CD4-positive, alpha-beta T cell treated with Interleukin-17A for 4 hours (primary cell): Measurements from ENCODE around the gene CENPX.

Source experiments
- DNase-seq: peaks from one replicate; pipeline ENCODE4 v3.0.0-alpha.2; 2020; ENCODE audit warnings: mixed read lengths

The CENPX gene

DNA sequence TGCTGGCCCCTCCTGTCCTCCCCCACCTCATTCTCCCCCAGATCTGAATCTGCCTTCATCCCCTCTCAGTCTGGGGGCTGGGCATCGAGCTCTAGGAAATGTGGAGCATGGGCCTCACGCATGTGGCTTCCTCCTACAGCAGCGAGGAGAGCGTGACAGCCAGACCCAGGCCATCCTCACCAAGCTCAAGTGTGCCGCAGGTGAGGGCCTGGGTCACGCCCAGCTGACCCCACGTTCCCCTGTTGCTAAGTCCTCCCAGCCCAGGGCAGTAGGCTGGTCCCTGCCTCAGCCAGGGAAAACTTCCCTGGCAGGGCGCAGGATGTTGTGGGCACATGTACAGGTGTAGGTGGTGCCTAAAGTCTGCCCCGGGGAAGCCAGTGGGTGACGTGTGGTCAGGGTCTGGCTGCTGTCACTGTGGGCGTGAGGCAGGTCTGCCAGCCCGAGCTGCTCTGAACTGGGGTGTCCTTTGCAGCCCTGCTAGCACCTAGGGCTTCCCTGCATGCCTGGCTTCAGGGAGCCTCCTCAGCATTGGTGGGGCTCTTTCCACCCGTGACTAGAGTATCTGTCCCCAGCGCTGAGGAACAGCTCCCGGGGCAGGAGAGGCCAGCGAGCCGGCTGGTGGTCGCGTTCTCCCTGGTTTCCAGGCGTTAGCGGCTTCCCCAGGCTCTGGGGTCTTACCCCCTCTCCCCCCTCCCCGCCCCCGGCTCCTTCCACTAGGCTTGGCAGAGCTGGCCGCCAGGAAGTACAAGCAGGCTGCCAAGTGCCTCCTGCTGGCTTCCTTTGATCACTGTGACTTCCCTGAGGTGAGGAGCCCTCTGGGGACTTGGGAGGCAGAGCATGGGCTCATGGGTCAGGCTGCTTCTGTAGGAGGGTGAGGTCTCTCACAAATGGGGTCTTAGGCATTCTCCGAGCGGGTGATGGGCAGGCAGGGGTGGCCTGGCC is 32.6 kb upstream of the CENPX start:
- DNase-seq, result peak; percentile 0

DNA sequence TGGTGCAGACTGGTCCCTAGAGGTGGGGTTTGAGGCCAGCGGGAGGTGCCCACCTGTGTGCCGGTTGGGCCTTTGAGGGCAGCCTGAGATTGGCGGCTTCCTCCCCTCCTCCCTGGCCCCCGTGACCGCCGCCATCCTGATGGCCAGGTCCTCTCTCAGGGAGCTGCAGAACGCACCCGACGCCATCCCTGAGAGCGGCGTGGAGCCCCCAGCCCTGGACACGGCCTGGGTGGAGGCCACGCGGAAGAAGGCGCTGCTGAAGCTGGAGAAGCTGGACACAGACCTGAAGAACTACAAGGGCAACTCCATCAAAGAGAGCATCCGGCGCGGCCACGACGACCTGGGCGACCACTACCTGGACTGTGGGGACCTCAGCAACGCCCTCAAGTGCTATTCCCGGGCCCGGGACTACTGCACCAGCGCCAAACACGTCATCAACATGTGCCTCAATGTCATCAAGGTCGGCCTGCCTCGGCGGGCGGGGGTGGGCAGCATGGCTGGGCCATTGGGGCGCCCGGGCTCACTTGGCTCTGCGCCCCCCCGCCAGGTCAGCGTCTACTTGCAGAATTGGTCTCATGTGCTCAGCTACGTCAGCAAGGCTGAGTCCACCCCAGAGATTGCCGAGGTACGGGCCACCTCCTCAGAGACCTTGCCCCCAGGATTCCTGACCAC is 31.8 kb upstream of the CENPX start:
- peak; percentile 1 for DNase-seq

DNA sequence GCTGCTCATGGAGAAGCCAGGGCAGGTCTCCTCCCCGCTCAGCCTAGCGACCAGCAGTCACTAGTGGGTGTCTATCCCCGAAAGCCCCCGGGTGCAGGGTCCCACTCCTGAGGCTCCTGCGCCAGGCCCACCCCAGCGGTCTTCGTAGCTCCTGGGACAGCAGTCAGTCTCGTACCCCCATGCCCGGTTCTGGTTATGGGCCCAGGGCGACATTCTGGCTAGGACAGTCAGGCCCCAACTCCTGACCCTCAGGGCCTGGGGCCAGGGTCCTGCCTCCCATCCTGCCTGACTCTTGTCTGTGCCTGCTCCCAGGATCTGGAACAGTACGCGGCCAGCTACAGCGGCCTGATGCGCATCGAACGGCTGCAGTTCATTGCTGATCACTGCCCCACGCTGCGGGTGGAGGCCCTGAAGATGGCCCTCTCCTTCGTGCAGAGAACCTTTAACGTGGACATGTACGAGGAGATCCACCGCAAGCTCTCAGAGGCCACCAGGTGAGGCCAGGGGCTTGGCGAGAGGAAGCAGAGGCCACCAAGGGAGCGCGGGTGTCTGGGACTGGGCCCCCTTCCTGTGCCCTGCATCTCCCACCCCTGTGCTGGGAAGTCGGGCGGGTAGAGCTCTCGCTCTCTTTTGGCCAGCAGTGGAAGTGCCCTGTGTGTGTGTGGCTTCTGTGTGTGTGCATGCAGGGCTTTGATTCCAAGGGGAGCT is 31.0 kb upstream of the CENPX start:
- DNase-seq, result peak; percentile 1

DNA sequence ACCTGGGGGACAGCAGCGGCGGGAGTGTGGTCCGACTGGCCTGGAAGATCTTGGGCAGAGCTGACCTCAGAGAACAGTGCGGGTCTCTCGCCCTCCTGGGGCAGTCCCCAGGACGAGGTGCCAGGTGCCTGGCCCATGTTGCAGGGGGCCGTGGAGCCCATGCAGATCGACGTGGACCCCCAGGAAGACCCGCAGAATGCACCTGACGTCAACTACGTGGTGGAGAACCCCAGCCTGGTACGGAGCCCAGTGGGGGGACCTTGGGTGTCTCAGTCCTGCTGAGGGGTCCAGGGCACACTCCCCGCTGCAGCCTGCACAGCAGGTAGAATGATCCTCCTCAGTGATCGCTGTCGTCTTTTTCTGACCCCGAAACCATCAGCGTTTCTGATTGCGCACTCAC is 30.5 kb upstream of the CENPX start:
- DNase-seq, result peak; percentile 2

DNA sequence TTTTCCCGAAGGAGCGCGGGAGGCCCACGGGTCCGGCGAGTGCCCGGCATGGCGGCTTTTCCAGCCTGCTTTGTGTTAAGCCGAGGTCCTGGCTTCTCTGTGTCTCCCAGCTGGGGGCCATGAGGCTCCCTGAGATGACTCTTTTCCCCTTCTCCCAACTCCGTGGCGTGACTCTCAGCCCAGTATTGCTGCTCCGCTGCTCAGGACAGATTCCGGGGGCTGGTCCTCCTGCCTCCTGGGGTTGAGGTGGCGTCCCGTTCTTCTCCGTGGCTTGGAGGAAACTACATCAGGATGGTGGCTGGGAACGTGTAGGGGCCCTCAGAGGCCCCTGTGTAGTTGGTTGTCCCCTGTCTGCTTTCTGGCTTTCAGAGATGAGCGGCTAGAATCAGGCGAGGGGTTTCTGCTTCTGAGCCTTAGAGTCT is 30.0 kb upstream of the CENPX start:
- DNase-seq, result peak; percentile 2

DNA sequence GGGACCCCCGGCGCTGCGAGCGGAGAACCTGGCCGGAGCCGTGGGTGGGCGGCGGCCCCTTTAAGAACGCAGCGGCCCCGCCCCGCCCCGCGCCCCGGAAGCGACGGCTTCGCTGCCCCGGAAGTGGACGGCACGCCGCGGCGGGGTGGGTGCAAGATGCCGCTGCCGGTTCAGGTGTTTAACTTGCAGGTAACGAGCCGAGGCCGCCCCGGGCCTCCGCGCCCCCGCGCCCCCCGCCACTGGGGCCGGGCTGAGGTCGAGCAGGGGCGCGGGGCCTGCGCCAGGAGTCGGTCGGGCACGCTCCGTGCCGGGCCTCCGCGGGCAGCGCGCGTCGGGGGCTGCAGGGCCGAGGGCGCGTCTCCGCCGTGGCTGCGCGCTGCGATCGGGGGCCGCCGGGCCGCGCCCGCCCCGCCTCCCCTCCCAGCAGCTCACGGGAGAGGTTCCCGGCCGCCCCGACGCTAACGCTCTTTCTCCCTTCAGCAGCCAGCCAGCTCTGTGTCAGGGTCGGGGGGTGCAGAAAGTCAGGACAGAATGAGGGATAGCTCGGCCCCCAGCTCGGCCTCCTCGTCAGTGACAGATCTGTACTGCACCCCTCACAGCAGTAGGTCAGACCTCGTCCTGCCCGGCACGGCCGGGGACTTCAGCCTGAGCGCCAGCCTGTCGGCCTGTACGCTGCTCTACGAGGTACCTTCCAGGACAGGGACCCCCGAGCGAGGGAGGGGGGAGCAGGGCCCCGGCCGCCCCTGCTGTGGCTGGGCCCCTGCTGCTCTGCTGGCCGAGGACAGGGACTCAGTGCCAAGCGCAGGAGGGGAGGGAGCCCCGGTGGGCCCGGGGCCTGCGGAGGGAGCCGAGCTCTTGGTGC is 29.3 kb upstream of the CENPX start, which contains the start of the genes GPS1 and RFNG:
Gene GPS1, plus strand, starts transcription at position 123 of the 862 bp plus-strand sequence. Its CDS starts 34 bp downstream, at position 157.
Gene RFNG, minus strand, starts transcription at position 36 of the 862 bp plus-strand sequence. CDS start 45 bp downstream, outside the sequence.
- peak; percentile 89 for DNase-seq

DNA sequence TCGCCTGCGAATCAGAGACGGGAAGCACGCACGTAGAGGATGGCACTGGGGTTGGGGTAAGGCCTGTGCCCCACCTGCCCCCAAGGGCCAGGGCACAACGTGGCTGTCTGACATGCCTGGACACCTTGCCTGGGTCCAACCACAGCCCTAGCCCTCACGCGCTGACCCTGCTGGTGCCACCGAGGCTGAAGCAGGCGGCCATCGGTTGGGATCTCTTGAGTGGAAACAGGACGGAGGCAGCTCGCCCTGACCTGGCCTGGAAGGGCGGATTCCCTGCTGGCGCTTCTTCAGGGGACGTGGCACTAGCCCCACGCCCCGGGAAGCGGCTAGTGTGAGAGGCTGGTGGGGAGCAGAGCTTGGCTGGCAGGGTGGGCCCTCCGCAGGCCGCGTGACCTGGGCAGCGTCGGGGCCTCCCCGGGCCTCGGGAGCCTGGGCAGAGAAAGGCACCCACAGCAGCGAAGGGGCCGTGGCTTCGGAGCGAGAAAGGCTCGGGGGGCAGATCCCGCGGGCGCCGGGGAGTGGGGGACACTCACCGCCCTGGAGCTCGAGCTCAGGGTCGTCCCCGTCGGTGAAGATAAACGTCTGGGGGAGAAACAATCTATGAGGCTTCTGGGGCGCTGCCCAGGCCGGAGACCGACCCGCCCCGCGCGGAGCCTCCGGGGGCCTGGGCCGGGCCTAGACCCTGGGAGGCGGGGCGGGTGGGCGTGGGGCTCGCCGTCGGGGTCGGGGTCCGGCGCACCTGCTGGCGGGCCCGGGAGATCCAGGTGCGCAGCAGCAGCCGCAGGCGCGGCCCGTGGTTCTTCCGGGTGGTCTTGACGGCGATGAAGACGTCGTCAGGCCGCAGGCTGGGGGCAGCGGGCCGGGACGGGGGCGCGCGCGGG is 28.3 kb upstream of the CENPX start:
- DNase-seq, result peak; percentile 14

DNA sequence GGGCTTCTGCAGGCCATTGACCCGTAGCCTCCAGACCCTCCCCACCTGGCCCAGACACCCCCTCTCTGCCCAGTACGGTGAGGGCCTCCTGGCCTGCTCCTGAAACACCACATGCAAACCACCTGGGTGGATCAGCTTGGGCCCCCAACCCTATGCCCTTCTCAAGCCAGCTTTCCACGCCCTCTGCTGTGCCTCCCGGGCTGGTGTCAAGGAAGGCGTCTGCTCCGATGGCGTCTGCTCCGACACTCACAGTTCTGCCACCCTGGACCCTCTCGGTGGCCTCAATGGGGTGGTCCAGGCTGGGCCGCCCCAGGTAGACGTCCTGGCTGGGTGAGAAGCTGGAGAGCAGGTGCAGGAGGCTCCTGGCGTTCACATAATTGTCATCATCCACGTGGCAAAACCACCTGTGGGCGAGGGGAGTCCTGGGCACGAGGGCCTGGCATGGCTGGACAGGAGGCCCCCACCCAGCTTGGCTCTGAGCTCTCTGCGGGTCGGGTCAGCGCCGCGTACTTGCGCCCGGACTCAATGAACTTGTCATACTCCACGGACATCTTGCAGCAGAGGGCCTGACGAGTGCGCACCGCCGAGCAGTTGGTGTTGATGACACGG is 27.6 kb upstream of the CENPX start:
- DNase-seq, result no peak

DNA sequence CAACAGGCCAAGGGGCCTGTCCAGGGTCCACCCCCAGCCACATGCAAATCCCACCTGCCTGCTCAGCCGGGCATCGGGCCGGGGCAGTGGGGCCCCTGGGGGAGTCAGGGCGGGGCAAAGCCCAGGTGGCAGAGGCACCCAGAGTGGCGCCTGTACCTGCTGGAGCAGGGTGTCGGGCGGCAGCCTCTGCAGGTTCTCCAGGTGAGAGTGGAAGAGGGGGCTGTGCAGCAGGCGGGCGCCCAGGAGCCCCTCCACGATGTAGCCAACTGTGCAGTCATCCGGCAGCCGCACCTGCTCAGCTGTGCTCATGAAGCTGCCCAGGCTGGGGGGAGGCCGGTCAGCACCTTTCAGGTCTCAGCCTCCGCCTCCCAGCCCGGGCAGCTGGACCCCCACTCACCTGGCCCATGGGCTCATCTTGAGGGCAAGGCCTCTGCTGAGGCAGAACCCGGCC is 26.9 kb upstream of the CENPX start:
- DNase-seq, result no peak

DNA sequence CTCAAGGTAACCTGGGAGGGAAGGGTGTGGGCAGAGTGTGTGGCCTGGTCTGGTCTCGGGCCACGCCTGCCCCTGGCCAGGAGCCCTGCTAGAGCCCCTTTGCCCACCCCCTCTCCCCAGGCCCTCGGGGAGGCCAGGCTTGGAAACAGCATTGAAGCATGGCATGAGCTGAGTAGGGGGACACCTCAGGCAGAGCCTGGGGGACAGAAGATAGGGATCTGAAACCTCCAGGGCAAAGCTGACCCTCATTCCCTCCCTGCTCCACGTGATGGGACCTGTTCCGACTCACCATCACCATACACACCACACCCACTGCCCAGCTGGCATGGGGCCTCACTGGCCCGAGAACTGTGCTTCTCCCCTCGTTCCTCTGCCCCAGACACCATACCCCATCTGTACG is 26.4 kb upstream of the CENPX start:
- no peak for DNase-seq

DNA sequence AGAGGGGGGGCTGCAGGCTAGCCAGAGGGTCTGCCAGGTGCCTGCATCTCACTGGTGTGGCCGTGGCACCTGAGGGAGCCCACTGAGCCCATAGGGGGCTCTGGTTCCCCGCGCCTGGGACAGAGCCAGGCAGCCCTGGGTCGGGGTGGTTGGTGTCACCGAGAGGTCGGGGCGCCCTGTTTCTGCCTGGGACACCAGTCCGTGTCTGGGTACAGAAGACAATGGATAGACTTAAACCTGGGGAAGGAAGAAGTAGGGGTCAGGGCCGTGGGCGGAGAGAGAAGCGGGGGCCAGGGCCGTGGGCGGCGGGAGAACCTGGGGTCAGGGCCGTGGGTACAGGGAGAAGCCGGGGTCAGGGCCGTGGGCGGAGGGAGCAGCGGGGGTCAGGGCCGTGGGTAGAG is 25.9 kb upstream of the CENPX start:
- DNase-seq, result no peak

DNA sequence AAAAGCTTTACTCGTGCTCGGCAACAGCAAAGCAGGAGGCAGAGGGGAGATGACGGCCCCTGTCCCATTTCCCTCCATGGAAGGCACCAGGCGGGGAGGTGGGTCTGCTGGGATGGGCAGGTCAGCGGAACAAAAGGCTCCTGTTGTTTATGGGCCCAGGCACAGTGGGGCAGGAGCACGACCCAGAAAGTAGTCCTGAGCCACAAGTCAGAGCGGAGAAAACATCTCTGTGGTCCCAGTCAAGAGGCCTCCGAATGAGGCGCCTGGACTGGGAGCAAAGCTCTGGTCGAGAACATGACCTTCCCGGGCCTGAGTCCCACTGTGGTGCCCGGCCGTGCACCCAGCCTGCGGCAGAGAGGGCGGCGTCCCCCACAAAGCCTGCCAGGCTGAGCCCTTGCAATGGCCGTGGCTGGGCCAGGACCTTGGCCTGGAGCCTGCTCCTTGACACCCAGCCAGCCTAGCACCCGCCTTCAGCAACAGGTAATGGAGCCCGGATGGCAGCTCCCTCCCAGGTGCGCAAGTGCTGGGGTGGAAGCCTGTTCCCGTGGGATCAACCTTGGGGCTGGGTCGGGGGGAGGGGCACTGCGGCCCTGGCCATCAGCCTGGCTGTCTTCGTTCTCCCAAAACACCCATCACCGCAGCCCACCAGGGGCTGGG is 25.4 kb upstream of the CENPX start:
- no peak for DNase-seq

DNA sequence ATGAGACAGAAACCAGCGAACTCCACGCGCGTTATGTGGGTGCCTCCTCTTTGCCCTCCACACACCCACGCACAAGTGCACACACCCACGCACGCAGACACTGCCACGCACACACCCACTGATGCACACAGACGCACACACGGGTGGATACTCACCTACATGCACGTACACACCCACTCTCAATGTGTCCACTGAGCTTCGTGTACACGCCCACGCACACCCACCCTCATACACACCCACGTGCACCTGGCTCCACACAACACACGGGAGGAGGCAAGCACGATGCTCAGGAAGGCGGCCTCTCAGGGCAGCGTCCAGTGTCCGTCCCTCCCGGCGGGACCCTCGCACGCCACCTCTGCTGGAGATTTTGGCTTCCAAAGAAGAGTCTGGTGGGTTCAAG is 24.7 kb upstream of the CENPX start:
- no peak for DNase-seq

DNA sequence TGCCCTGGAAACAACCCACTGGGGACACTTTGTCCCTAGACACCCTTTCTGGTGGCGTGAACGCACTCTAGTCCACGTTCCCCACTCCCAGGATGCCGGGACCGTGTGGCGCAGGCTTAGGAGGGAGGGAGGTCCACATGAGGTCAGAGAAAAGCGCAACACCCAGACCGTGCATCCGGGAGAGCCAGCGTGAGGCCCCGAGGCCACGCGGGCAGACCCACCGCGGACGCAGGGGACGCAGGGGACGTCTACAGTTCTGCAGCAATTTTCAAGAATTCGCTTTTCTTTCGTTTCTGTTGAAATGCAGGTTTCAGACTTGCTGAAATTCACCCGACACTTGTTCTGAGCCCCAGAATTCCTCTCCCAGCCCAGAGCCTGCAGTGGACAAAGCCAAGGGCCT is 24.2 kb upstream of the CENPX start:
- no peak for DNase-seq

DNA sequence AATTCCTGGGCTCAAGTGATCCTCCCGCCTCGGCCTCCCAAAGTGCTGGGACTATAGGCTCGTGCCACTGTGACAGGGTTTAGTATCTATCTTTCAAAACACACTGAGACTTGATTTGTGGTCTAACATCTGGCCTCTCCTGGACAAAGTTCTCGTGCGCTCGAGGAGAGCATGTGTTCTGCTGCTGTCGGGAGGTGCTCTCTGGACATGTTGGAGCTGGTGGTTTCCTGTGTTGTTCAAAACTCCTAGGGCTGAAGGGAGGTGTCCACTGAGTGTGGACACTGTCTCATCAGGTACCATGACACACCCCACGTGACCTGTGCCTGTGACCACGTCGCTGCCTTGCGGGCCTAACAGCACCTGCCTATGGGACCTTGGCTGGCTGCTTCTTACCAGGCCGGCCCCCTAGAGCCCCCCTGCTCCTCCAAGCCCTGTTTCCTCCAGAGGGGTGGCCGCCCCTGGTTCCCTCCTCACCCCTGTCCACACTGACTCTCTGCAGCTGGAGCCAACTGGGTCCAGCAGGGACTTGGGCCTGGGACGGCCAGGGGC is 23.3 kb upstream of the CENPX start:
- no peak for DNase-seq

DNA sequence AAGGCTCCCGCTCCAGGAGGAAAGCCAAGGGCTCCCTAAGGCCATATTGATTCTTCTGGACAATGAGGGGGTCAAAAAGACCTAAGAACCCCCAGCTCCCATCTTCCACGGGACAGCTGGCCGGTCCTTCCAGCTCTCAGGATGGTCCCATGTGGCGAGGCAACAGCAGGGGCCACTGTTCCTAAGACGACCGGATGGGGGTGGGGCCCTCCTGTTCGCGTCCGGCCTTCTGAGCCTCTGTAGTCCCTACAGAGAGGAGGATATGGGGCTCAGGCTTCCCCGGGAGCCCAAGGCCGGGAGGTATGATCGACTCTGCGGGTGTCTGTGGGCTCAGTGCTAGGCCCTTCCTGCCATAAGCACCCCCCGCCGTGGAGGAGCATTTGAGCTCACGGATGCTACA is 20.8 kb upstream of the CENPX start:
- no peak for DNase-seq

DNA sequence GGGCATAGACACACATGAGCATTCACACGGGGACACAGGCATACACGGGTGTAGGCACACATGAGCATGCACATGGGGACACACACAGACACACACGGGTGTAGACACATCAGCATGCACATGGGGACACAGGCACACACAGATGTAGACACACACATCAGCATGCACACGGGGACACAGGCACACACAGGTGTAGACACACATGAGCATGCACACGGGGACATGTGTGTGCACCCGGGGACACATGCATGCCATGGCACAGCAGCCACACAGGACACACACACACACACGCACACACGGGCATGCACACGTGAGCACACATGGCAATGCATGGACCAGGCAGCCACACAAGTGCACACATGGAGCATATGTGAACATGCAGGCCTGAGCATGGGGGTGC is 20.0 kb upstream of the CENPX start:
- DNase-seq, result no peak

DNA sequence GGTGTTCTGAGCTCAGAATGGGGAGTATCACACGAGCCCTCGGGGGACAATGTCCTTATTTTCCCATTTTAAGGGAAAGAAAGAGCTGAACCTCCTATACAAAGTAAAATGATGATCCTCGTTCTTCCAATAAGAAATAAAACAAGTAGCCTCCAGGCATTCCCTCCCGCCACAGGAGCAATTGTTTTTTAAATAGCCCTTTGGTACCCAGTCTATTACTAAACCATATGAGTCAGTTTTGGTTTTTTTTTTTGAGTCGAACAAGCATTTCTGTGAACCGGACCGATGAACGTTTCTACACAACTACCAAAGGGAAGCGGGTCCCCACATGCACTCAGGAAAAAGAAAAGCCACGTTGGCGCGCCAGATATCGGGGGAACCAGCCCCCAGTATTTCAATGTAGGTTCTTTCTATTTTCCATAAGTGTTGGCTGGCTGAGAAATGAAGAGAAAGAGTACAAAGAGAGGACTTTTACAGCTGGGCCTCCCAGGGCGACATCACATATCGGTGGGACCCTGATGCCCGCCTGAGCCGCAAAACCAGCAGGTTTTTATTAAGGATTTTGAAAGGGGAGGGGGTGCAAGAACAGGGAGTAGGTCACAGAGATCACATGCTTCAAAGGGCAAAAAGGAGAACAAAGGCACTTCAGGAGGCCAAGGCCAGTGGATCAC is 18.6 kb upstream of the CENPX start:
- no peak for DNase-seq

DNA sequence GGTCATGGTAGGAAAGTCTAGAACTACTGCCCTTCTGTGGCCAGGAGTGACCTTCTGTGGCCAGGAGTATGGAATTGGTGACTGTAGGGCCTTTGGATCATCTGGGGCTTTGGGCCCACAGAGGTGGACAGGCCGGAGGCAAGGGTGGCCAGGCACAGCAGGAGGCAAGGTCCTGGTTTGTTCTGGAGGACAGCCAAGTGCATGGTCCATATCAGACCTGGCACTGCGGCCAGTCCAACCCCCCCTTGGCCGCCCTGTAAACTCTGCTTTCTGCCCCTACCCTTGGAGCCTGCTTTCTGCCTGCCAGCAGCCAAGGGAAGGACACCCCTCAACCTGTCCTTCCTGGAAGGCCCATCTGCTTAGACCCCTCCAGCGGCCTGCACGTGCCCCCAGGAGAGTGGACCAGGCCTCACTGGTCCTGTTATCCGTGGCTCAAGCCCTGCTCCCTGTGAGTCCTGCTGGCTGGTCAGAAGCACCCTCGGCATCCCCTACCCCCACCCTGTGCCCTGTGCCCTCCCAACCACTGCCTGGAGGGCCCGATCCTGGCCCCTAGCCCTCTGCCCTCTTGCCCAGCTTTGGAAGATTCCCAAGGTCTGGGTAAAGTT is 17.1 kb upstream of the CENPX start:
- no peak for DNase-seq
